ENCODE data around the gene ADGRA1. TPM values are rescaled to one million over a fixed set of nuclear protein-coding genes. Genes with fewer than 3 reads are reported as not detected.
"Not testable (repeated sequence)": the region's sequence is repeated elsewhere in the genome, so short reads cannot be mapped to it uniquely, and the experiment has no call there.

ADGRA1 gene
- total RNA-seq, 4 donors from 2014 or later = not detected

GRCh38 chr10:133144771-133145170 is 57.0 kb downstream of the ADGRA1 start:
- H3K4me1 ChIP-seq = no peaks in the 10 kb centered on the region
- H3K4me3 ChIP-seq = no peak overlapping the region
- no peaks in the 10 kb centered on the region for H3K36me3 ChIP-seq
- no peak for DNase-seq
- no peak overlapping the region for H3K27ac ChIP-seq
- no peaks in the 10 kb centered on the region for H3K27me3 ChIP-seq
- no peaks in the 10 kb centered on the region for H3K9me3 ChIP-seq
- no peak for TF ChIP-seq POLR2A (IDR thresholded peaks at IDR 0.05)
- TF ChIP-seq CTCF (IDR thresholded peaks at IDR 0.05) = no peak

GRCh38 chr10:133150226-133150625 is 62.5 kb downstream of the ADGRA1 start:
- H3K27ac ChIP-seq = no peak overlapping the region
- H3K27me3 ChIP-seq = no peaks in the 10 kb centered on the region
- H3K4me3 ChIP-seq = no peak overlapping the region
- H3K9me3 ChIP-seq = no peaks in the 10 kb centered on the region
- H3K4me1 ChIP-seq = no peaks in the 10 kb centered on the region
- no peak for TF ChIP-seq CTCF (IDR thresholded peaks at IDR 0.05)
- TF ChIP-seq POLR2A (IDR thresholded peaks at IDR 0.05) = no peak
- no peaks in the 10 kb centered on the region for H3K36me3 ChIP-seq
- no peak for DNase-seq

- H3K36me3 ChIP-seq = no peaks in the 10 kb centered on the region
- DNase-seq = peak in 2 of 3 donors; percentile 10 to 16
- no peaks in the 10 kb centered on the region for H3K9me3 ChIP-seq
- H3K4me1 ChIP-seq = no peaks in the 10 kb centered on the region
- H3K27ac ChIP-seq = no peak overlapping the region
- TF ChIP-seq CTCF (IDR thresholded peaks at IDR 0.05) (no peak), POLR2A (IDR thresholded peaks at IDR 0.05) (no peak)
- H3K4me3 ChIP-seq = no peak overlapping the region
- H3K27me3 ChIP-seq = no peaks in the 10 kb centered on the region
Measured at GRCh38 chr10:133150656-133151055, 62.9 kb downstream of the ADGRA1 start.

GRCh38 chr10:133151071-133151470 is 63.3 kb downstream of the ADGRA1 start:
- not testable (repeated sequence) for H3K27me3 ChIP-seq, H3K27ac ChIP-seq, H3K4me1 ChIP-seq, H3K9me3 ChIP-seq, H3K4me3 ChIP-seq, H3K36me3 ChIP-seq
- DNase-seq = peak in 1 of 3 donors; percentile 5

GRCh38 chr10:133151543-133151972 is 63.8 kb downstream of the ADGRA1 start:
- Histone ChIP-seq H3K27me3 (no peaks in the 10 kb centered on the region), H3K36me3 (no peaks in the 10 kb centered on the region), H3K4me1 (no peaks in the 10 kb centered on the region), H3K9me3 (no peaks in the 10 kb centered on the region), H3K27ac (no peak overlapping the region), H3K4me3 (no peak overlapping the region)
- no peak for TF ChIP-seq CTCF (IDR thresholded peaks at IDR 0.05)
- peak; percentile 10 to 25 (median 15) for DNase-seq

- no peaks in the 10 kb centered on the region for H3K36me3 ChIP-seq
- no peaks in the 10 kb centered on the region for H3K4me1 ChIP-seq
- H3K4me3 ChIP-seq = no peak overlapping the region
- peak in 1 of 3 donors; percentile 7 for DNase-seq
- TF ChIP-seq CTCF (IDR thresholded peaks at IDR 0.05) = no peak
- TF ChIP-seq POLR2A (IDR thresholded peaks at IDR 0.05) = no peak
- peaks cover 0 to under 1% of the 10 kb centered on the region in 2 donors for H3K27me3 ChIP-seq
- no peak overlapping the region for H3K27ac ChIP-seq
- H3K9me3 ChIP-seq = no peaks in the 10 kb centered on the region
Measured at GRCh38 chr10:133154411-133154810, 66.7 kb downstream of the ADGRA1 start.
